Cardiac muscle cell (in vitro differentiated cells and primary cell): Measurements from ENCODE around the gene FCHSD2. TPM values are rescaled to one million over a fixed set of nuclear protein-coding genes. Genes with fewer than 3 reads are reported as not detected.
A peak's percentile ranks its signal among the peaks of the same experiment; 100 is the strongest.

Experiments
- DNase-seq, 2 donors: peaks; one replicate each; pipeline versions ENCODE4 v3.0.0 to v3.0.0-alpha.2; 2010 to 2017; ENCODE audit warnings: low read depth in 1 of 2, low spot score in 1 of 2
- H3K27ac ChIP-seq: fragments of 200-600 bp; sonication (generic); 2 replicates; pipeline ENCODE4 v1.5.1; 2016
- H3K27me3 ChIP-seq: fragments of 200-600 bp; sonication (generic); 2 replicates; pipeline ENCODE4 v1.6.0; 2016; ENCODE audit warnings: control low read depth
- H3K36me3 ChIP-seq: fragments of 200-600 bp; sonication (generic); 2 replicates; pipeline ENCODE4 v1.5.1; 2016; ENCODE audit warnings: control low read depth
- H3K4me1 ChIP-seq: fragments of 200-600 bp; sonication (generic); 2 replicates; pipeline ENCODE4 v1.8.1; 2017; ENCODE audit warnings: low read depth, mild to moderate bottlenecking, mixed run types
- H3K4me3 ChIP-seq: fragments of 200-600 bp; sonication (generic); 2 replicates; pipeline ENCODE4 v1.5.1; 2016; ENCODE audit warnings: mild to moderate bottlenecking
- H3K9me3 ChIP-seq: fragments of 200-600 bp; sonication (generic); 2 replicates; pipeline ENCODE4 v1.5.1; 2017; ENCODE audit warnings: low read depth, mild to moderate bottlenecking, control low read depth
- polyA plus RNA-seq: library from polyadenylated mRNA; unstranded; fragments of >200 nt; fragmentation: Nextera tagmentation; extraction: Ambion mirVana; gene quantifications from 2 replicates; pipeline ENCODE4 v1.2.1, GENCODE V29; 2016
- total RNA-seq: library from RNA; depleted of rRNA; stranded (reverse); fragments of >200 nt; gene quantifications from 2 replicates; pipeline ENCODE4 v1.2.3, GENCODE V29; 2016
- TF ChIP-seq, protein P1 (sequence below): IDR thresholded peaks from 2 replicates; pipeline ENCODE4 v1.5.1; 2012; ENCODE audit warnings: low read depth, mild to moderate bottlenecking, low read length

FCHSD2 gene
- total and polyA plus RNA-seq, 2 experiments from 2014 or later = 12.3 to 16.9 TPM

DNA sequence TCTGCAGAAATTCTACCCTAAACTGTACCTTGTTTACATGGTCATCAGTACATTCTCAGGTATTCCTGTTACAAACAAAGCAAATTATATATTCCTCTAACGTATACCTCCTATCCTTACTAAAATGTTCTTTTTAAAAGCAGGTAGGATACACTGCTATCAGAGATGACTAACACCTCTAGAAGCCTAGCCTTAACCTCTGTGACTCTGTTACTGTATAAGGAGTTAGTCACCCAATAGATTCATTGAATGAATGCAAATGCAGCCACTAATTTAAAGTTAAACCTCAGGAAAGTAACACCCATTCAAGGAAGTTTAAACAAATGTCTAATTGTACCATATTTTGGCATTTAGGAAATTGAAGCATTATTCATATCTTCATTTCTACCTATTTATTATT lies 82.2 kb downstream of the FCHSD2 start:
- Histone ChIP-seq H3K36me3 (no peaks in the 10 kb centered on the region), H3K4me1 (no peaks in the 10 kb centered on the region), H3K4me3 (no peak overlapping the region), H3K27me3 (no peaks in the 10 kb centered on the region), H3K9me3 (no peaks in the 10 kb centered on the region), H3K27ac (no peak overlapping the region)
- TF ChIP-seq, protein P1, sequence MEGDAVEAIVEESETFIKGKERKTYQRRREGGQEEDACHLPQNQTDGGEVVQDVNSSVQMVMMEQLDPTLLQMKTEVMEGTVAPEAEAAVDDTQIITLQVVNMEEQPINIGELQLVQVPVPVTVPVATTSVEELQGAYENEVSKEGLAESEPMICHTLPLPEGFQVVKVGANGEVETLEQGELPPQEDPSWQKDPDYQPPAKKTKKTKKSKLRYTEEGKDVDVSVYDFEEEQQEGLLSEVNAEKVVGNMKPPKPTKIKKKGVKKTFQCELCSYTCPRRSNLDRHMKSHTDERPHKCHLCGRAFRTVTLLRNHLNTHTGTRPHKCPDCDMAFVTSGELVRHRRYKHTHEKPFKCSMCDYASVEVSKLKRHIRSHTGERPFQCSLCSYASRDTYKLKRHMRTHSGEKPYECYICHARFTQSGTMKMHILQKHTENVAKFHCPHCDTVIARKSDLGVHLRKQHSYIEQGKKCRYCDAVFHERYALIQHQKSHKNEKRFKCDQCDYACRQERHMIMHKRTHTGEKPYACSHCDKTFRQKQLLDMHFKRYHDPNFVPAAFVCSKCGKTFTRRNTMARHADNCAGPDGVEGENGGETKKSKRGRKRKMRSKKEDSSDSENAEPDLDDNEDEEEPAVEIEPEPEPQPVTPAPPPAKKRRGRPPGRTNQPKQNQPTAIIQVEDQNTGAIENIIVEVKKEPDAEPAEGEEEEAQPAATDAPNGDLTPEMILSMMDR = no peak
- no peak for DNase-seq

DNA sequence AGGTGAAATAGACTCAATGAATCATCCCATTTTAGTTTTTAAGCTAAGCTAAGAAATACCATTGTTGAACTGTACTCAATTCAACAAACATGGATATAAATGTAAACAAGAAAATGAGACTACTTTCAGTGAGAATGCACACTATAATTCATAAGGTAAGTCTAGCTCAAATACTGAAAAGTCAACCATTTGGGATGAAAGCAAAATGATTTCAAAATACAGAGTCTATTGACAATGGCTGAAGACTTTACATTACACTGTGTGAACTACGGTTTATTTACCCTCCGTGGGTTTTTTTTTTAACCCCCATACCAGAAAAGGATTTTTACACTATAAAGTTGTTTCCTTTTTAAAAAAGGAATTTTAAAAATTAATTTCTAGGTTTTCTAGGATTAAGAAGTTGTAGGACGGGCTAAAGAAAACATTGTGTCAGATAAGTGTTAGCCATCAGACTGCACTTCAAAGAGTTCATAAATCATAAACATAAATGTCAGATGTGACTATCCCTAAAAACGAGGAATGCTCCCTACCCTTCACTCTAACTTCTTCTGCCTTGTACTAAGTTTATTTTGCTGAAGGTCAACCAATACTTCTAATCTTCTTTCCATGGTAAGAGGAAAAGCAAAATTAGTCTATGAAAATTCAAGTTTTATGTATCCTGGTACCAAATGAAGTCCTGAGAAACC lies 83.0 kb downstream of the FCHSD2 start:
- H3K36me3 ChIP-seq = no peaks in the 10 kb centered on the region
- no peaks in the 10 kb centered on the region for H3K9me3 ChIP-seq
- H3K27ac ChIP-seq = no peak overlapping the region
- TF ChIP-seq, protein P1 = no peak
- H3K27me3 ChIP-seq = no peaks in the 10 kb centered on the region
- no peak overlapping the region for H3K4me3 ChIP-seq
- no peaks in the 10 kb centered on the region for H3K4me1 ChIP-seq
- no peak for DNase-seq

DNA sequence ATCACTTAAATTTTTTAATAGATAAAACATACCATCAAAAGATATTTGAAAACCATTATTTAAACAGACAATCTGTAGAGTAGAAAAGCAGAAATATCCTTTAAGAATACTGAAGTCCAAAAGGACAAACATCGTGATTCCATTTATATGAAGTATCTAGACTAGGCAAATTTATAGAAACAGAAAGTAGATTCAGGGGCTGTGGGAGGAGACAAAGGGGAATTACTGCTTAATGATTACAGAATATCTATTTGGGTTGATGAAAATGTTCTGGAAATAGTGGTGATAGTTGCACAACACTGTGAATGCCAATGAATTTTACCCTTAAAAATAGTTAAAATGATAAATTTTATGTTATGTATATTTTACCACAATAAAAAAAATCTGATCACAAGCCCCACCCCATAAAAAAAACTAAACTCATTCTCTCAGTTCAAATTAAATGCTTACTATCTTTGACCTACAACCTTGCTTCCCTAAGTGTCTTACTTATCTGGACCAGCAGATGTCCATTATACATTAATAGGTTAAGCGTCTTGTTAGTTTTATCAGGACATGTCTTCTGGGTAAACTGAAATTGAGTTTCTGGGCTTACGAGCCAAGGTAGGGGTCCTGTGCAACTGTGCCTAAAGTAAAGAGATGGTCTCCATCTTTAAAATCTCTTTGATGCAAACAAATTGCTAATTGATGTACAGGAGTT lies 86.3 kb downstream of the FCHSD2 start:
- no peak for DNase-seq
- TF ChIP-seq, protein P1 = no peak

DNA sequence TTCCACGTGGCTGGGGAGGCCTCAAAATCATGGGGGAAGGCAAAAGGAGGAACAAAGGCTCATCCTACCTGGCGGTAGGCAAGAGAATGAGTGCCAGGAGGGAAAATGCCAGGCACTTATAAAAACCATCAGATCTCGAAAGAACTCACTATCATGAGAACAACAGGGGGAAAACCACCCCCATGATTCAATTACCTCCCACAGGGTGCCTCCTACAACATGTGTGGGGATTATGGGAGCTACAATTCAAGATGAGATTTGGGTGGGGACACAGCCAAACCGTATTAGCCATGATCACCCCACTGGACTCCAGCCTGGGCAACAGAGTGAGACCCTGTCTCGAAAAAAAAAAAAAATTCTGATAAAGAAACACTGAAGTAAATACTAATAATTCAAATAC lies 87.1 kb downstream of the FCHSD2 start:
- H3K4me1 ChIP-seq = no peaks in the 10 kb centered on the region
- no peak overlapping the region for H3K27ac ChIP-seq
- H3K9me3 ChIP-seq = no peaks in the 10 kb centered on the region
- no peaks in the 10 kb centered on the region for H3K27me3 ChIP-seq
- no peak overlapping the region for H3K4me3 ChIP-seq
- no peaks in the 10 kb centered on the region for H3K36me3 ChIP-seq
- no peak for DNase-seq
- TF ChIP-seq, protein P1 = no peak

More for the DNA sequence above, 86.3 kb downstream of the FCHSD2 start:
- Histone ChIP-seq H3K4me1 (no peaks in the 10 kb centered on the region), H3K27me3 (no peaks in the 10 kb centered on the region), H3K27ac (no peak overlapping the region), H3K36me3 (no peaks in the 10 kb centered on the region), H3K9me3 (no peaks in the 10 kb centered on the region), H3K4me3 (no peak overlapping the region)

DNA sequence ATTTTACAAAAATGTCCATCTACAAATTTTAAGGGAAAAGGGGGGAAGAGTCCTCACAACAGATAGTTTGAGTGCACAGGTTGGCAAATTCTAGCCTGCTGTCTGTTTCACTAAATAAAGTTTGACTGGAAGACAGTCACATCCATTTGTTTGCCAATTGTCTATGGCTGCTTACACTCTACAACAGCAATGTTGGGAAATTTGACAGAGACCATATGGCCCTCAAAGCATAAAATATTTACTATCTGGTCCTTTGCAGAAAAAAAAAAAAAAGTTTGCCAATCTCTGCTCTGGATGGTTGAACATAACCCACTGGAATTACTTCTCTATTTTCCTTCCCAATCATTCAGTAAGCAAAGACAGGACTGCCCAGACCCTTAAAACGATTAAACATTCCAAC lies 88.2 kb downstream of the FCHSD2 start:
- Histone ChIP-seq H3K9me3 (no peaks in the 10 kb centered on the region), H3K36me3 (no peaks in the 10 kb centered on the region), H3K27me3 (no peaks in the 10 kb centered on the region), H3K27ac (no peak overlapping the region), H3K4me1 (no peaks in the 10 kb centered on the region), H3K4me3 (no peak overlapping the region)
- peak in 1 of 2 donors; percentile 43 for DNase-seq
- TF ChIP-seq, protein P1 = no peak
